GM12878 (cell line): ENCODE data around the gene SEPTIN10. TPM values are rescaled to one million over a fixed set of nuclear protein-coding genes. Genes with fewer than 3 reads are reported as not detected.

Experiments
- ATAC-seq: fragments of 200-7000 bp; cut with Tn5 transposase; 3 replicates; pipeline ENCODE4 v1.9.1; 2020; ENCODE audit warnings: mild to moderate bottlenecking, moderate library complexity
- BruUV-seq: library from RNA; stranded (reverse); fragments of 400-500 nt; replicated peaks from 2 replicates; lab custom pipeline; 2021; lab: Mats Ljungman, UMichigan
- CTCF ChIA-PET: fragments of 300-600 bp; sonication (Branson Sonifier 250); formaldehyde crosslinking; extraction: SDS; loops from one replicate; lab custom pipeline; 2021; ENCODE audit warnings: inconsistent platforms; lab: Yijun Ruan, JAX
- POLR2A ChIA-PET: fragments of 350-600 bp; formaldehyde crosslinking; extraction: SDS; loops from one replicate; lab custom pipeline; 2021; ENCODE audit warnings: inconsistent platforms; lab: Charles Lee
- RAD21 ChIA-PET: fragments of 300-600 bp; sonication (Branson Sonifier 250); formaldehyde crosslinking; loops from one replicate; lab custom pipeline; 2023; ENCODE audit warnings: antibody characterized with exemption; ENCODE audit not compliant: unreplicated experiment; lab: Charles Lee
- SMC1A ChIA-PET: fragments of 300-600 bp; sonication (Branson Sonifier 250); formaldehyde crosslinking; loops from one replicate; lab custom pipeline; 2023; ENCODE audit not compliant: unreplicated experiment, uncharacterized antibody; lab: Charles Lee
- DNase-seq: peaks from one replicate; pipeline ENCODE4 v3.0.0-alpha.2; 2011; ENCODE audit warnings: low read depth, low spot score
- FAIRE-seq: peaks from 3 replicates; lab custom pipeline; 2011; peaks lifted over from hg19 to GRCh38; lab: Jason Lieb, UNC
- H2AFZ ChIP-seq: 2 replicates; pipeline ENCODE4 v1.6.0; 2011; ENCODE audit warnings: low read depth, low read length, control low read depth; ENCODE audit not compliant: control insufficient read depth
- H3K27ac ChIP-seq: 2 replicates; pipeline ENCODE4 v1.5.1; 2011; ENCODE audit warnings: control low read depth; ENCODE audit not compliant: control insufficient read depth, insufficient read depth
- H3K27me3 ChIP-seq, 2 experiments: replicated peaks in 1 of 2; 2 replicates each; pipeline versions ENCODE4 v1.6.0 to v1.6.1; 2011; ENCODE audit warnings: low read length in 1 of 2; ENCODE audit not compliant: control insufficient read depth in 2 of 2, insufficient read depth in 2 of 2
- H3K36me3 ChIP-seq, 2 experiments: 2 replicates each; pipeline ENCODE4 v1.5.1; 2011; ENCODE audit warnings: low read length in 1 of 2; ENCODE audit not compliant: control insufficient read depth in 2 of 2, insufficient read depth in 2 of 2
- H3K4me1 ChIP-seq: 2 replicates; pipeline ENCODE4 v1.6.1; 2011; ENCODE audit warnings: mild to moderate bottlenecking, low read length, moderate library complexity, mixed read lengths; ENCODE audit not compliant: control insufficient read depth, insufficient read depth
- H3K4me2 ChIP-seq: 2 replicates; pipeline ENCODE4 v1.6.0; 2011; ENCODE audit warnings: control low read depth; ENCODE audit not compliant: control insufficient read depth, insufficient read depth
- H3K4me3 ChIP-seq: fragments of 200-600 bp; sonication (generic); 2 replicates; pipeline ENCODE4 v1.5.1; 2016
- H3K79me2 ChIP-seq: 2 replicates; pipeline ENCODE4 v1.6.0; 2011; ENCODE audit warnings: low read length; ENCODE audit not compliant: control insufficient read depth, insufficient read depth
- H3K9ac ChIP-seq: 2 replicates; pipeline ENCODE4 v1.8.0; 2011; ENCODE audit warnings: low read length, control low read depth, mixed read lengths; ENCODE audit not compliant: control insufficient read depth, insufficient read depth
- H3K9me3 ChIP-seq: replicated peaks from 3 replicates; pipeline ENCODE4 v1.5.1; 2011; ENCODE audit warnings: mild to moderate bottlenecking, low read length; ENCODE audit not compliant: control insufficient read depth, insufficient read depth
- H4K20me1 ChIP-seq: 2 replicates; pipeline ENCODE4 v1.6.0; 2011; ENCODE audit not compliant: control insufficient read depth, insufficient read depth
- ATF3 ChIP-seq: IDR thresholded peaks from 2 replicates; pipeline ENCODE4 v1.6.1; 2011; ENCODE audit warnings: low read depth, mild to moderate bottlenecking, low read length, moderate library complexity, borderline replicate concordance; ENCODE audit errors: extremely low read depth
- ATF7 ChIP-seq: fragments of 450-650 bp; IDR thresholded peaks from 2 replicates; pipeline ENCODE4 v1.6.1; 2016; ENCODE audit warnings: low read depth, mild to moderate bottlenecking
- BHLHE40 ChIP-seq, 2 experiments: fragments of 450-650 bp in 1 of 2; IDR thresholded peaks; 2 replicates each; pipeline ENCODE4 v1.6.1; 2011 to 2017; ENCODE audit warnings: low read depth in 2 of 2, borderline replicate concordance in 1 of 2, improper control_type of control experiment in 1 of 2, low read length in 1 of 2, mild to moderate bottlenecking in 1 of 2
- CBX3 ChIP-seq: fragments of 200-600 bp; sonication (generic); IDR thresholded peaks from 2 replicates; pipeline ENCODE4 v1.6.1; 2016; ENCODE audit warnings: low read depth, borderline replicate concordance
- EGR1 ChIP-seq, 2 experiments: IDR thresholded peaks; 1 replicate in 1 of 2; 2 replicates in 1 of 2; pipeline ENCODE4 v1.6.1; 2011 to 2012; ENCODE audit warnings: low read depth in 2 of 2, low read length in 2 of 2, borderline replicate concordance in 1 of 2, mild to moderate bottlenecking in 1 of 2, moderate library complexity in 1 of 2
- ESRRA ChIP-seq: IDR thresholded peaks from 2 replicates; pipeline ENCODE4 v1.6.1; 2012; ENCODE audit warnings: mild to moderate bottlenecking, low read length, improper control_type of control experiment
- JUNB ChIP-seq: IDR thresholded peaks from 2 replicates; pipeline ENCODE4 v1.6.1; 2016; ENCODE audit warnings: antibody characterized with exemption, mild to moderate bottlenecking
- MAX ChIP-seq: IDR thresholded peaks from 2 replicates; pipeline ENCODE4 v1.6.1; 2012; ENCODE audit warnings: low read depth, low read length, improper control_type of control experiment
- NFXL1 ChIP-seq: fragments of 450-650 bp; IDR thresholded peaks from 2 replicates; pipeline ENCODE4 v1.6.1; 2017; ENCODE audit warnings: antibody characterized with exemption, mild to moderate bottlenecking, borderline replicate concordance
- PML ChIP-seq: IDR thresholded peaks from 2 replicates; pipeline ENCODE4 v1.6.1; 2012; ENCODE audit warnings: low read length, inconsistent platforms
- RAD51 ChIP-seq: fragments of 450-650 bp; IDR thresholded peaks from 2 replicates; pipeline ENCODE4 v1.6.1; 2016; ENCODE audit warnings: moderate library complexity, mild to moderate bottlenecking, inconsistent platforms
- SUZ12 ChIP-seq: fragments of 200-600 bp; sonication (generic); IDR thresholded peaks from one replicate; pipeline ENCODE4 v1.6.1; 2018; ENCODE audit warnings: antibody characterized with exemption, mild to moderate bottlenecking; ENCODE audit not compliant: unreplicated experiment
- TCF12 ChIP-seq: IDR thresholded peaks from 2 replicates; pipeline ENCODE4 v1.6.1; 2011; ENCODE audit warnings: low read depth, mild to moderate bottlenecking, low read length
- ZNF207 ChIP-seq: fragments of 450-650 bp; IDR thresholded peaks from 2 replicates; pipeline ENCODE4 v1.6.1; 2014; ENCODE audit warnings: antibody characterized with exemption, mild to moderate bottlenecking, borderline replicate concordance
- ZSCAN29 ChIP-seq: fragments of 450-650 bp; IDR thresholded peaks from 2 replicates; pipeline ENCODE4 v1.6.1; 2017; ENCODE audit warnings: mild to moderate bottlenecking, moderate library complexity
- WGBS: methylation state at CpG from one replicate; pipeline ENCODE4 v1.1.6; 2016; ENCODE audit warnings: low lambda C conversion rate; ENCODE audit not compliant: insufficient replicate concordance, insufficient coverage; ENCODE audit errors: missing lambda C conversion rate; 5-methylcytosine and 5-hydroxymethylcytosine counted together
- in situ Hi-C: fragments of 300-500 bp; cut with MboI; formaldehyde crosslinking; loops from 9 replicates; pipeline ENCODE4 v1.14.3; 2018; ENCODE audit warnings: mixed read lengths
- intact Hi-C: fragments of 100-400 bp; cut with micrococcal nuclease; formaldehyde crosslinking; loops from one replicate; pipeline ENCODE4 v1.14.2; 2022; ENCODE audit not compliant: unreplicated experiment
- polyA plus RNA-seq, 11 experiments: library from polyadenylated mRNA; depleted of rRNA in 4 of 11; unstranded in 6 of 11; stranded (reverse) in 5 of 11; fragments of >200 nt; fragmentation: Nextera tagmentation in 4 of 11; fragmentation: Illumina TruSeq in 1 of 11; extraction: Ambion mirVana in 4 of 11; extraction: Trizol in 1 of 11; gene quantifications; 1 replicate in 1 of 11; 2 replicates in 10 of 11; pipeline versions ENCODE4 v1.2.1 to v1.2.3, GENCODE V29; 2011 to 2016; ENCODE audit warnings: inconsistent platforms in 2 of 11, missing spikeins in 2 of 11, low read depth in 1 of 11
- total RNA-seq, 4 experiments: library from RNA; depleted of rRNA in 3 of 4; stranded (reverse); fragments of >200 nt in 3 of 4; fragmentation: Illumina TruSeq in 1 of 4; extraction: Trizol in 1 of 4; gene quantifications; 2 replicates each; pipeline versions ENCODE4 v1.2.1 to v1.2.3, GENCODE V29; 2013 to 2021
- TF ChIP-seq, protein P1 (sequence below): fragments of 450-650 bp; formaldehyde crosslinking; IDR thresholded peaks from 2 replicates; pipeline ENCODE4 v1.4.0; 2020; ENCODE audit warnings: mild to moderate bottlenecking, moderate library complexity
- TF ChIP-seq, protein P2 (sequence below), 3 experiments: IDR thresholded peaks in 2 of 3; conservative IDR thresholded peaks in 1 of 3; 2 replicates each; pipeline ENCODE4 v1.5.1; 2011; ENCODE audit warnings: low read depth in 3 of 3, low read length in 3 of 3, mild to moderate bottlenecking in 3 of 3, control low read depth in 2 of 3, moderate library complexity in 2 of 3, inconsistent platforms in 1 of 3, mixed read lengths in 1 of 3; ENCODE audit not compliant: control insufficient read depth in 2 of 3, insufficient read depth in 1 of 3; ENCODE audit errors: extremely low read depth in 1 of 3

SEPTIN10 gene
- total and polyA plus RNA-seq, 10 of the 15 experiments (the other 5 are each of a cell fraction or from before 2014, with no cell fraction given) = 20.2 to 132 (median 62.7) TPM

DNA sequence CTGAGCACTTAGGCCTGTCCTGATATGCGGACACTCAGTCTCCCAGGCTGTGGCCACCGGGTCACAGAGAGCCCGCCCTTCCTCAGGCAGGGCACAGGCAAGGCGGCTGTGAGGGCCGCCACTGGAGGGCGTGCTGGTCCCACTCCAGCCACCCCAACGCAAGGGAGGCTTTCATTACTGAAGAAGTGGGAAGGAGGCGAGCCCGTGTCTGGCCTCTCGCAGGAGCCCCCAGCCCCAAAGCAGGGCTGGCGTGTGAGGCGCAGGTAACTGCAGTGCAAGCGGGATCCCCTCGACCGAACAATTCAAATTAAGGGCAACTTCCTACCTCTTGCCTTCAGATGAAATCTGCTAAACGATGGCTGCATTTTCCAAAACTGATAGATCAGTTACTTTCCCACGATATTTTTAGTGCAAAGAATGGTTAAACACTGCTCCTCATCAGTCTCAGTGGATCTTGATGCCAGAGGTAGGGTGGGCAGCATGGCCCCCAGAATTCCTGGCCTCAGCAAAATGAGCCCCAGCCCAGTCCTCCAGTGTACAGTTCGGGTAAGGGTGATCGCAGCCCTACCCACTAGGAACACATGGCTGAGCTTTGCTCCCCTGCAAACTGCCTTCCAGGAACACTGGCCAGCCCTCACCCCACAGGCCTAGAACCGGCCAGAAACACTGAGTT is 97.2 kb downstream of the SEPTIN10 start:
- ChIA-PET CTCF (interaction anchor here (1.5 to 3.2 kb wide), 2 partner anchors 30 to 192 kb away, joined by 3 to 32 read pairs; no protein-coding TSS in a partner anchor), RAD21 (interaction anchor here (1.4 to 1.5 kb wide), 2 partner anchors 199 to 217 kb away, joined by 4 read pairs; no protein-coding TSS in a partner anchor), POLR2A (no interaction called here), SMC1A (interaction anchor here (1.1 to 2.0 kb wide), 2 partner anchors 29 kb away, joined by 9 to 12 read pairs; no protein-coding TSS in a partner anchor)
- H3K79me2 ChIP-seq = no peaks in the 10 kb centered on the region
- no peaks in the 10 kb centered on the region for H4K20me1 ChIP-seq
- no peak overlapping the region for H3K9ac ChIP-seq
- ATAC-seq (peak; percentile 62), FAIRE-seq (no peak), DNase-seq (no peak)
- H3K27me3 ChIP-seq = no peaks in the 10 kb centered on the region
- intact Hi-C loops (loop anchor here (1.0 to 10.0 kb wide), 3 partner anchors 30 to 472 kb away; no protein-coding TSS in a partner anchor), in situ Hi-C loops (no loop called here)
- no peak overlapping the region for H3K4me2 ChIP-seq
- H3K27ac ChIP-seq = no peak overlapping the region
- no peak overlapping the region for H3K4me3 ChIP-seq
- peaks cover 29% of the 10 kb centered on the region for H3K4me1 ChIP-seq
- no peaks in the 10 kb centered on the region for H3K9me3 ChIP-seq
- 72% methylated on average over 20 of the region's 20 CpGs for WGBS
- no TSS peak for BruUV-seq
- no peaks in the 10 kb centered on the region for H3K36me3 ChIP-seq
- no peak overlapping the region for H2AFZ ChIP-seq
- TF ChIP-seq RAD51 = no peak
- TF ChIP-seq ZNF207 = no peak
- TF ChIP-seq, protein P1, sequence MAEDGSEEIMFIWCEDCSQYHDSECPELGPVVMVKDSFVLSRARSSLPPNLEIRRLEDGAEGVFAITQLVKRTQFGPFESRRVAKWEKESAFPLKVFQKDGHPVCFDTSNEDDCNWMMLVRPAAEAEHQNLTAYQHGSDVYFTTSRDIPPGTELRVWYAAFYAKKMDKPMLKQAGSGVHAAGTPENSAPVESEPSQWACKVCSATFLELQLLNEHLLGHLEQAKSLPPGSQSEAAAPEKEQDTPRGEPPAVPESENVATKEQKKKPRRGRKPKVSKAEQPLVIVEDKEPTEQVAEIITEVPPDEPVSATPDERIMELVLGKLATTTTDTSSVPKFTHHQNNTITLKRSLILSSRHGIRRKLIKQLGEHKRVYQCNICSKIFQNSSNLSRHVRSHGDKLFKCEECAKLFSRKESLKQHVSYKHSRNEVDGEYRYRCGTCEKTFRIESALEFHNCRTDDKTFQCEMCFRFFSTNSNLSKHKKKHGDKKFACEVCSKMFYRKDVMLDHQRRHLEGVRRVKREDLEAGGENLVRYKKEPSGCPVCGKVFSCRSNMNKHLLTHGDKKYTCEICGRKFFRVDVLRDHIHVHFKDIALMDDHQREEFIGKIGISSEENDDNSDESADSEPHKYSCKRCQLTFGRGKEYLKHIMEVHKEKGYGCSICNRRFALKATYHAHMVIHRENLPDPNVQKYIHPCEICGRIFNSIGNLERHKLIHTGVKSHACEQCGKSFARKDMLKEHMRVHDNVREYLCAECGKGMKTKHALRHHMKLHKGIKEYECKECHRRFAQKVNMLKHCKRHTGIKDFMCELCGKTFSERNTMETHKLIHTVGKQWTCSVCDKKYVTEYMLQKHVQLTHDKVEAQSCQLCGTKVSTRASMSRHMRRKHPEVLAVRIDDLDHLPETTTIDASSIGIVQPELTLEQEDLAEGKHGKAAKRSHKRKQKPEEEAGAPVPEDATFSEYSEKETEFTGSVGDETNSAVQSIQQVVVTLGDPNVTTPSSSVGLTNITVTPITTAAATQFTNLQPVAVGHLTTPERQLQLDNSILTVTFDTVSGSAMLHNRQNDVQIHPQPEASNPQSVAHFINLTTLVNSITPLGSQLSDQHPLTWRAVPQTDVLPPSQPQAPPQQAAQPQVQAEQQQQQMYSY = no peak
- no peak for TF ChIP-seq MAX
- no peak for TF ChIP-seq NFXL1
- TF ChIP-seq BHLHE40 (IDR thresholded peaks at IDR 0.05; ENCODE audit: borderline replicate concordance in 1 of 2, low read depth in 2 of 2, low read length in 1 of 2) = 0 out of 4 replicates have a peak, but pooled peaks of 1 of the 2 experiments have one; percentile 5
- TF ChIP-seq JUNB = no peak
- no peak for TF ChIP-seq ATF7
- no peak for TF ChIP-seq PML
- TF ChIP-seq EGR1 (IDR thresholded peaks at IDR 0.05; ENCODE audit: borderline replicate concordance in 1 of 2, low read depth in 2 of 2, low read length in 2 of 2) = no peak
- no peak for TF ChIP-seq TCF12
- TF ChIP-seq, protein P2, sequence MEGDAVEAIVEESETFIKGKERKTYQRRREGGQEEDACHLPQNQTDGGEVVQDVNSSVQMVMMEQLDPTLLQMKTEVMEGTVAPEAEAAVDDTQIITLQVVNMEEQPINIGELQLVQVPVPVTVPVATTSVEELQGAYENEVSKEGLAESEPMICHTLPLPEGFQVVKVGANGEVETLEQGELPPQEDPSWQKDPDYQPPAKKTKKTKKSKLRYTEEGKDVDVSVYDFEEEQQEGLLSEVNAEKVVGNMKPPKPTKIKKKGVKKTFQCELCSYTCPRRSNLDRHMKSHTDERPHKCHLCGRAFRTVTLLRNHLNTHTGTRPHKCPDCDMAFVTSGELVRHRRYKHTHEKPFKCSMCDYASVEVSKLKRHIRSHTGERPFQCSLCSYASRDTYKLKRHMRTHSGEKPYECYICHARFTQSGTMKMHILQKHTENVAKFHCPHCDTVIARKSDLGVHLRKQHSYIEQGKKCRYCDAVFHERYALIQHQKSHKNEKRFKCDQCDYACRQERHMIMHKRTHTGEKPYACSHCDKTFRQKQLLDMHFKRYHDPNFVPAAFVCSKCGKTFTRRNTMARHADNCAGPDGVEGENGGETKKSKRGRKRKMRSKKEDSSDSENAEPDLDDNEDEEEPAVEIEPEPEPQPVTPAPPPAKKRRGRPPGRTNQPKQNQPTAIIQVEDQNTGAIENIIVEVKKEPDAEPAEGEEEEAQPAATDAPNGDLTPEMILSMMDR (IDR thresholded peaks at IDR 0.05 in 2 of 3, conservative IDR thresholded peaks at IDR 0.05 in 1 of 3; ENCODE audit: control insufficient read depth in 2 of 3, extremely low read depth in 1 of 3, insufficient read depth in 1 of 3, low read depth in 3 of 3, low read length in 3 of 3) = peak; percentile 74 to 89 (median 89)
- TF ChIP-seq ZSCAN29 = no peak
- TF ChIP-seq ATF3 = no peak
- TF ChIP-seq CBX3 = no peak
- no peak for TF ChIP-seq ESRRA
- no peak for TF ChIP-seq SUZ12
